Testis (tissue), 3 donors: ENCODE measurements around the gene APOA4. TPM values are rescaled to one million over a fixed set of nuclear protein-coding genes. Genes with fewer than 3 reads are reported as not detected.

Experiments used
- DNase-seq: peaks from one replicate; pipeline ENCODE4 v3.0.0-alpha.2; 2019
- H3K27ac ChIP-seq, 2 donors: fragments of 200-600 bp; sonication (generic); one replicate each; pipeline ENCODE4 v1.5.1; 2019
- H3K27me3 ChIP-seq: fragments of 200-600 bp; sonication (generic); one replicate; pipeline ENCODE4 v1.5.1; 2019
- H3K36me3 ChIP-seq: fragments of 200-600 bp; sonication (generic); one replicate; pipeline ENCODE4 v1.5.1; 2017; ENCODE audit warnings: low read depth; ENCODE audit errors: missing control alignments
- H3K4me1 ChIP-seq: fragments of 200-600 bp; sonication (generic); one replicate; pipeline ENCODE4 v1.5.1; 2019
- H3K4me3 ChIP-seq, 2 donors: fragments of 200-600 bp; sonication (generic); one replicate each; pipeline ENCODE4 v1.5.1; 2017 to 2019
- H3K9me3 ChIP-seq: fragments of 200-600 bp; sonication (generic); one replicate; pipeline ENCODE4 v1.5.1; 2017
- CTCF ChIP-seq, 3 experiments: fragments of 450-650 bp in 2 of 3; fragments of 200-600 bp in 1 of 3; sonication (generic) in 1 of 3; IDR thresholded peaks; one replicate each; pipeline ENCODE4 v1.5.1; 2016 to 2019; ENCODE audit warnings: antibody characterized with exemption in 3 of 3, mild to moderate bottlenecking in 2 of 3, moderate library complexity in 1 of 3
- POLR2A ChIP-seq: fragments of 450-650 bp; IDR thresholded peaks from one replicate; pipeline ENCODE4 v1.6.1; 2017; ENCODE audit warnings: antibody characterized with exemption, mild to moderate bottlenecking, moderate library complexity
- WGBS, 2 donors: methylation state at CpG; one replicate each; pipeline ENCODE4 v1.1.5; 2018; 5-methylcytosine and 5-hydroxymethylcytosine counted together
- intact Hi-C: fragments of 100-400 bp; cut with DNase I; formaldehyde crosslinking; loops from one replicate; pipeline ENCODE4 v1.15.1; 2023; ENCODE audit warnings: low total_unique reads
- polyA plus RNA-seq: library from polyadenylated mRNA; stranded (reverse); fragments of 350-450 nt; fragmentation: Illumina TruSeq; extraction: RNeasy Lipid Tissue Mini Kit (QIAGEN cat#74804); gene quantifications from one replicate; pipeline ENCODE4 v1.2.3, GENCODE V29; 2014; ENCODE audit warnings: low read depth, low replicate concordance; ENCODE audit not compliant: insufficient read depth
- total RNA-seq, 2 donors: library from RNA; depleted of rRNA; stranded (reverse); fragments of >200 nt; gene quantifications; one replicate each; pipeline ENCODE4 v1.2.3, GENCODE V29; 2016

APOA4 gene
- total and polyA plus RNA-seq, 3 donors from 2014 or later = not detected

DNA sequence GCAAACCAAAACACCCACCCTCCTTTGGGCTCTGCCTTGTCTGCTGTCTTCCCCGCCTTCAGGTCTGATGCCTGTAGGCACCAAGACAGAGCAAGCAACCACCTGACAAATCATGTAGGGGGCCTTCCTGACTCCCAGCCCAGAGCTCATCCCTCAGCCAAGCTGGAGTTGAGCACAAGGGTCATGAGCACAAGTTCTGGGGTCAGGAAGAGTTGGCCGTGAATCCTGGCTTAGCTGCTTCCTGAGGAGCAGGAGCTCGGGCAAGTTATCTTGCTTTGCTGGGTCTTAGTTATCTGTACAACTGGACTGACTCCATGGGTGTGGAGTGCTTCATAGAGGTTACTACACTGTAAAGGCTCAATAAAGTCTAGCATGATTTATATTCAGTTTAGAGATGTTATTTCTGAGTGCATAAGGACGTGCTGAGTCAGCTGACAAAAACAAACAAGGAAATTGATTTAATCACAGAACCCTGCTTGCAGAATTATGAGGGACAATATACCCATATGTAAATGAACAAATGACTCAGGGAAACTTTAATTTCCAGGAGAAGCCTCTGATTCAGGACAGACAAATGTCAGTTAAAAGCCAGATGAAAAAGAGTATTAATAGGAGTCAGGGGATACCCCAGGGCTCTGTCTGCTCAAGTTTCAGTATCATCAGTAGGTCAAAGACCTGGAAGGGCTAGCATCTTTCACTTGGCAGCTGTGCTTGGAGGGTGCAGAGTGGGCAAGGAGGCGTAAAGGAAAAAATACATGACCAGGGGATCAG, 29.3 kb upstream of the APOA4 start:
- Histone ChIP-seq H3K27me3 (no peaks in the 10 kb centered on the region), H3K9me3 (no peaks in the 10 kb centered on the region), H3K4me3 (no peak overlapping the region), H3K27ac (no peak overlapping the region), H3K4me1 (no peaks in the 10 kb centered on the region), H3K36me3 (no peaks in the 10 kb centered on the region)
- peak; percentile 47 for DNase-seq
- intact Hi-C loops = no loop called here
- 59 to 64% methylated on average over 5 of the region's 5 CpGs for WGBS, 2 donors
- TF ChIP-seq CTCF (IDR thresholded peaks at IDR 0.05) = no peak
- TF ChIP-seq POLR2A = no peak

- intact Hi-C loops = no loop called here
- WGBS, 2 donors = 75 to 86% methylated on average over 7 of the region's 7 CpGs
- Histone ChIP-seq H3K27ac (no peak overlapping the region), H3K4me1 (no peaks in the 10 kb centered on the region), H3K9me3 (no peaks in the 10 kb centered on the region), H3K36me3 (no peaks in the 10 kb centered on the region), H3K27me3 (no peaks in the 10 kb centered on the region), H3K4me3 (no peak overlapping the region)
- no peak for DNase-seq
- TF ChIP-seq CTCF (IDR thresholded peaks at IDR 0.05) (no peak), POLR2A (no peak)
These were observed 28.5 kb upstream of the APOA4 start for GRCh38 chr11:116851626-116852025.

- no peaks in the 10 kb centered on the region for H3K36me3 ChIP-seq
- no peak overlapping the region for H3K4me3 ChIP-seq
- H3K4me1 ChIP-seq = no peaks in the 10 kb centered on the region
- no peak for DNase-seq
- no peak overlapping the region for H3K27ac ChIP-seq
- H3K27me3 ChIP-seq = no peaks in the 10 kb centered on the region
- 85 to 87% methylated on average over 6 of the region's 6 CpGs for WGBS, 2 donors
- intact Hi-C loops = no loop called here
- H3K9me3 ChIP-seq = no peaks in the 10 kb centered on the region
- no peak for TF ChIP-seq CTCF (IDR thresholded peaks at IDR 0.05)
- no peak for TF ChIP-seq POLR2A
These were observed 26.4 kb upstream of the APOA4 start for GRCh38 chr11:116849486-116849885.

DNA sequence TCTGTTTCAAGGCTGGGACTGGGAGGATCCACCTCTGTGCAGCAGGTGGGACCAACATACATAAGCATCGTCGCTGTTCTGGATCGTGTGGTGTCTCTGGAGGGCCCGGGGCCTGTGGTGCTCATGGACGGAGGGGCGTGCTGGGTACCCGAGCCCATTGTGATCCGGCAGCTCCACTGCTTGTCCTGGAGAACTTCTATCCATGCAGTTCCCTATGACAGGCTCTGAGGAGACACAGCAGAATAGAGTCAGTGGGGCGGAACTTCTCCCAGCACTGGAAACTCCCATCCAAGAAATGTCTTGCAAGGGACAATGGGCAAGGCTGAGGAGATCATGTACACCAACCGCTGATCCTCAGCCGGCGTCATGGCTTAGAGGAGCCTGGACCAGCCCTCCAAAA, 26.0 kb upstream of the APOA4 start:
- DNase-seq = no peak
- Histone ChIP-seq H3K9me3 (no peaks in the 10 kb centered on the region), H3K36me3 (no peaks in the 10 kb centered on the region), H3K27me3 (no peaks in the 10 kb centered on the region), H3K27ac (no peak overlapping the region), H3K4me3 (no peak overlapping the region), H3K4me1 (no peaks in the 10 kb centered on the region)
- no peak for TF ChIP-seq POLR2A
- TF ChIP-seq CTCF (IDR thresholded peaks at IDR 0.05) = no peak
- intact Hi-C loops = no loop called here
- 96 to 99% methylated on average over 10 to 12 of the region's 12 CpGs for WGBS, 2 donors

GRCh38 chr11:116847612-116848011, 24.5 kb upstream of the APOA4 start:
- Histone ChIP-seq H3K9me3 (no peaks in the 10 kb centered on the region), H3K27me3 (no peaks in the 10 kb centered on the region), H3K27ac (no peak overlapping the region), H3K36me3 (no peaks in the 10 kb centered on the region), H3K4me3 (no peak overlapping the region), H3K4me1 (no peaks in the 10 kb centered on the region)
- TF ChIP-seq CTCF (IDR thresholded peaks at IDR 0.05) (no peak), POLR2A (no peak)
- intact Hi-C loops = no loop called here
- no peak for DNase-seq
- WGBS, 2 donors = 100% methylated on average over 4 of the region's 4 CpGs; no CpG with 5 or more reads in 1 of the 2 donors
